ENCODE data around the gene SF3B5.
"Not testable (repeated sequence)": the region's sequence is repeated elsewhere in the genome, so short reads cannot be mapped to it uniquely, and the experiment has no call there.

The SF3B5 gene

GRCh38 chr6:144095134-144096002 lies at the start of gene SF3B5:
TSS of gene SF3B5 (minus strand) at chr6:144095573. CDS start at chr6:144095497, 76 bp downstream.
- peak; percentile 95 for DNase-seq (ENCODE audit: low read depth)

- DNase-seq (ENCODE audit: low read depth), result no peak
Observed at GRCh38 chr6:144144996-144145395, 49.6 kb upstream of the SF3B5 start.

GRCh38 chr6:144143878-144144277 lies 48.5 kb upstream of the SF3B5 start:
- no peak for DNase-seq (ENCODE audit: low read depth)

GRCh38 chr6:144143106-144143505 lies 47.7 kb upstream of the SF3B5 start:
- no peak for DNase-seq (ENCODE audit: low read depth)

GRCh38 chr6:144141470-144141869 lies 46.1 kb upstream of the SF3B5 start:
- no peak for DNase-seq (ENCODE audit: low read depth)

- DNase-seq (ENCODE audit: low read depth), result no peak
Observed at GRCh38 chr6:144140867-144141266, 45.5 kb upstream of the SF3B5 start.

GRCh38 chr6:144139817-144140216 lies 44.4 kb upstream of the SF3B5 start:
- no peak for DNase-seq (ENCODE audit: low read depth)

GRCh38 chr6:144138542-144138941 lies 43.2 kb upstream of the SF3B5 start:
- DNase-seq (ENCODE audit: low read depth), result no peak

GRCh38 chr6:144134737-144135136 lies 39.4 kb upstream of the SF3B5 start:
- DNase-seq (ENCODE audit: low read depth), result no peak

- no peak for DNase-seq (ENCODE audit: low read depth)
Observed at GRCh38 chr6:144134176-144134575, 38.8 kb upstream of the SF3B5 start.

- DNase-seq (ENCODE audit: low read depth), result no peak
Observed at GRCh38 chr6:144133225-144133821, 38.0 kb upstream of the SF3B5 start.

- not testable (repeated sequence) for DNase-seq (ENCODE audit: low read depth)
Observed at GRCh38 chr6:144132167-144132690, 36.9 kb upstream of the SF3B5 start.

GRCh38 chr6:144131248-144131709 lies 35.9 kb upstream of the SF3B5 start:
- DNase-seq (ENCODE audit: low read depth), result no peak

- no peak for DNase-seq (ENCODE audit: low read depth)
Observed at GRCh38 chr6:144129469-144129868, 34.1 kb upstream of the SF3B5 start.

GRCh38 chr6:144127097-144127496 lies 31.7 kb upstream of the SF3B5 start:
- DNase-seq (ENCODE audit: low read depth), result no peak

- no peak for DNase-seq (ENCODE audit: low read depth)
Observed at GRCh38 chr6:144123836-144124235, 28.5 kb upstream of the SF3B5 start.

GRCh38 chr6:144123421-144123820 lies 28.0 kb upstream of the SF3B5 start:
- DNase-seq (ENCODE audit: low read depth), result no peak

- DNase-seq (ENCODE audit: low read depth), result no peak
Observed at GRCh38 chr6:144122861-144123260, 27.5 kb upstream of the SF3B5 start.

GRCh38 chr6:144119376-144119775 lies 24.0 kb upstream of the SF3B5 start:
- no peak for DNase-seq (ENCODE audit: low read depth)

GRCh38 chr6:144115219-144115618 lies 19.8 kb upstream of the SF3B5 start:
- no peak for DNase-seq (ENCODE audit: low read depth)

GRCh38 chr6:144113366-144113765 lies 18.0 kb upstream of the SF3B5 start:
- no peak for DNase-seq (ENCODE audit: low read depth)

GRCh38 chr6:144110210-144110609 lies 14.8 kb upstream of the SF3B5 start:
- DNase-seq (ENCODE audit: low read depth), result no peak

- DNase-seq (ENCODE audit: low read depth), result no peak
Observed at GRCh38 chr6:144106206-144106605, 10.8 kb upstream of the SF3B5 start.

All from stimulated activated CD8-positive, alpha-beta memory T cell treated with anti-CD3 and anti-CD28 coated beads, Interleukin-4, amount 100 ng/mL, for 24 hours (primary cell).